ENCODE data around the gene PRKCE.

- TF ChIP-seq EZH2 (IDR thresholded peaks at IDR 0.05): no peak
- no peak for TF ChIP-seq POLR2AphosphoS5 (IDR thresholded peaks at IDR 0.05; ENCODE audit: borderline replicate concordance, low read depth, low read length)
- no peak for TF ChIP-seq FOXP2 (optimal IDR thresholded peaks at IDR 0.05; ENCODE audit: control extremely low read depth, extremely low read length, insufficient read depth)
Measured at GRCh38 chr2:45789317-45789716, 137.8 kb downstream of the PRKCE start.
